ENCODE results near the gene DIPK1C. TPM values are rescaled to one million over a fixed set of nuclear protein-coding genes. Genes with fewer than 3 reads are reported as not detected.

Gene DIPK1C
- total RNA-seq, 1 experiment from 2014 or later = not detected

DNA sequence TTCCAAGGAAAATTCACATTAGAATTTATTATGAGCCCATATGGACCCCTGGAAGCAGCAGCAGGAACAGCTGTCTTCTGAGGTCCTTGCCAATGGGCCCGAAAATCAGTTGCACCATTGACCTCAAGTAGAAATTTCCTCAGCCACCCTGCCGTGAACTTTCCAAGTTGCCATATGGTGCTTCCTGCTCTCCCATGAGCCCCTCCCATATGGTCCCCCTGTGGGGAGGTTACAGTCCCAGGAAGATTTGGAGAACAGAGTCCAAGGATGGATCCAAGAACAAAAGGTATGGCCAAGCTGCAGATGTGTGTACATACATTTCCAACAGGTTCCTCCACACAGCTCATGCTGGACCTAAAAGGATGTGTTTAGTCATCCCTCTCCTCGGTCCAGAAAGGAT, 34.6 kb downstream of the DIPK1C start (continued):
- TF ChIP-seq, protein P1, sequence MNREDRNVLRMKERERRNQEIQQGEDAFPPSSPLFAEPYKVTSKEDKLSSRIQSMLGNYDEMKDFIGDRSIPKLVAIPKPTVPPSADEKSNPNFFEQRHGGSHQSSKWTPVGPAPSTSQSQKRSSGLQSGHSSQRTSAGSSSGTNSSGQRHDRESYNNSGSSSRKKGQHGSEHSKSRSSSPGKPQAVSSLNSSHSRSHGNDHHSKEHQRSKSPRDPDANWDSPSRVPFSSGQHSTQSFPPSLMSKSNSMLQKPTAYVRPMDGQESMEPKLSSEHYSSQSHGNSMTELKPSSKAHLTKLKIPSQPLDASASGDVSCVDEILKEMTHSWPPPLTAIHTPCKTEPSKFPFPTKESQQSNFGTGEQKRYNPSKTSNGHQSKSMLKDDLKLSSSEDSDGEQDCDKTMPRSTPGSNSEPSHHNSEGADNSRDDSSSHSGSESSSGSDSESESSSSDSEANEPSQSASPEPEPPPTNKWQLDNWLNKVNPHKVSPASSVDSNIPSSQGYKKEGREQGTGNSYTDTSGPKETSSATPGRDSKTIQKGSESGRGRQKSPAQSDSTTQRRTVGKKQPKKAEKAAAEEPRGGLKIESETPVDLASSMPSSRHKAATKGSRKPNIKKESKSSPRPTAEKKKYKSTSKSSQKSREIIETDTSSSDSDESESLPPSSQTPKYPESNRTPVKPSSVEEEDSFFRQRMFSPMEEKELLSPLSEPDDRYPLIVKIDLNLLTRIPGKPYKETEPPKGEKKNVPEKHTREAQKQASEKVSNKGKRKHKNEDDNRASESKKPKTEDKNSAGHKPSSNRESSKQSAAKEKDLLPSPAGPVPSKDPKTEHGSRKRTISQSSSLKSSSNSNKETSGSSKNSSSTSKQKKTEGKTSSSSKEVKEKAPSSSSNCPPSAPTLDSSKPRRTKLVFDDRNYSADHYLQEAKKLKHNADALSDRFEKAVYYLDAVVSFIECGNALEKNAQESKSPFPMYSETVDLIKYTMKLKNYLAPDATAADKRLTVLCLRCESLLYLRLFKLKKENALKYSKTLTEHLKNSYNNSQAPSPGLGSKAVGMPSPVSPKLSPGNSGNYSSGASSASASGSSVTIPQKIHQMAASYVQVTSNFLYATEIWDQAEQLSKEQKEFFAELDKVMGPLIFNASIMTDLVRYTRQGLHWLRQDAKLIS (CRISPR knock-in tag; IDR thresholded peaks at IDR 0.05; ENCODE audit: borderline replicate concordance) = no peak
- TF ChIP-seq ZNF396 (CRISPR knock-in tag; IDR thresholded peaks at IDR 0.05; ENCODE audit: borderline replicate concordance) (no peak), FOXJ3 (CRISPR knock-in tag; IDR thresholded peaks at IDR 0.05; ENCODE audit: borderline replicate concordance) (no peak), JAZF1 (CRISPR knock-in tag; IDR thresholded peaks at IDR 0.05) (no peak), FOXK1 (CRISPR knock-in tag; IDR thresholded peaks at IDR 0.05) (no peak), IRF2 (CRISPR knock-in tag; IDR thresholded peaks at IDR 0.05; ENCODE audit: borderline replicate concordance, low read depth) (no peak)
- TF ChIP-seq, protein P2, sequence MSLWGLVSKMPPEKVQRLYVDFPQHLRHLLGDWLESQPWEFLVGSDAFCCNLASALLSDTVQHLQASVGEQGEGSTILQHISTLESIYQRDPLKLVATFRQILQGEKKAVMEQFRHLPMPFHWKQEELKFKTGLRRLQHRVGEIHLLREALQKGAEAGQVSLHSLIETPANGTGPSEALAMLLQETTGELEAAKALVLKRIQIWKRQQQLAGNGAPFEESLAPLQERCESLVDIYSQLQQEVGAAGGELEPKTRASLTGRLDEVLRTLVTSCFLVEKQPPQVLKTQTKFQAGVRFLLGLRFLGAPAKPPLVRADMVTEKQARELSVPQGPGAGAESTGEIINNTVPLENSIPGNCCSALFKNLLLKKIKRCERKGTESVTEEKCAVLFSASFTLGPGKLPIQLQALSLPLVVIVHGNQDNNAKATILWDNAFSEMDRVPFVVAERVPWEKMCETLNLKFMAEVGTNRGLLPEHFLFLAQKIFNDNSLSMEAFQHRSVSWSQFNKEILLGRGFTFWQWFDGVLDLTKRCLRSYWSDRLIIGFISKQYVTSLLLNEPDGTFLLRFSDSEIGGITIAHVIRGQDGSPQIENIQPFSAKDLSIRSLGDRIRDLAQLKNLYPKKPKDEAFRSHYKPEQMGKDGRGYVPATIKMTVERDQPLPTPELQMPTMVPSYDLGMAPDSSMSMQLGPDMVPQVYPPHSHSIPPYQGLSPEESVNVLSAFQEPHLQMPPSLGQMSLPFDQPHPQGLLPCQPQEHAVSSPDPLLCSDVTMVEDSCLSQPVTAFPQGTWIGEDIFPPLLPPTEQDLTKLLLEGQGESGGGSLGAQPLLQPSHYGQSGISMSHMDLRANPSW (CRISPR knock-in tag; conservative IDR thresholded peaks at IDR 0.05; ENCODE audit: low read depth) = no peak
- TF ChIP-seq, protein P3, sequence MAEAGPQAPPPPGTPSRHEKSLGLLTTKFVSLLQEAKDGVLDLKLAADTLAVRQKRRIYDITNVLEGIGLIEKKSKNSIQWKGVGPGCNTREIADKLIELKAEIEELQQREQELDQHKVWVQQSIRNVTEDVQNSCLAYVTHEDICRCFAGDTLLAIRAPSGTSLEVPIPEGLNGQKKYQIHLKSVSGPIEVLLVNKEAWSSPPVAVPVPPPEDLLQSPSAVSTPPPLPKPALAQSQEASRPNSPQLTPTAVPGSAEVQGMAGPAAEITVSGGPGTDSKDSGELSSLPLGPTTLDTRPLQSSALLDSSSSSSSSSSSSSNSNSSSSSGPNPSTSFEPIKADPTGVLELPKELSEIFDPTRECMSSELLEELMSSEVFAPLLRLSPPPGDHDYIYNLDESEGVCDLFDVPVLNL (CRISPR knock-in tag; IDR thresholded peaks at IDR 0.05; ENCODE audit: borderline replicate concordance, low read depth) = no peak
- TF ChIP-seq, protein P4, sequence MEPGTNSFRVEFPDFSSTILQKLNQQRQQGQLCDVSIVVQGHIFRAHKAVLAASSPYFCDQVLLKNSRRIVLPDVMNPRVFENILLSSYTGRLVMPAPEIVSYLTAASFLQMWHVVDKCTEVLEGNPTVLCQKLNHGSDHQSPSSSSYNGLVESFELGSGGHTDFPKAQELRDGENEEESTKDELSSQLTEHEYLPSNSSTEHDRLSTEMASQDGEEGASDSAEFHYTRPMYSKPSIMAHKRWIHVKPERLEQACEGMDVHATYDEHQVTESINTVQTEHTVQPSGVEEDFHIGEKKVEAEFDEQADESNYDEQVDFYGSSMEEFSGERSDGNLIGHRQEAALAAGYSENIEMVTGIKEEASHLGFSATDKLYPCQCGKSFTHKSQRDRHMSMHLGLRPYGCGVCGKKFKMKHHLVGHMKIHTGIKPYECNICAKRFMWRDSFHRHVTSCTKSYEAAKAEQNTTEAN (CRISPR knock-in tag; IDR thresholded peaks at IDR 0.05) = no peak
- TF ChIP-seq, protein P5, sequence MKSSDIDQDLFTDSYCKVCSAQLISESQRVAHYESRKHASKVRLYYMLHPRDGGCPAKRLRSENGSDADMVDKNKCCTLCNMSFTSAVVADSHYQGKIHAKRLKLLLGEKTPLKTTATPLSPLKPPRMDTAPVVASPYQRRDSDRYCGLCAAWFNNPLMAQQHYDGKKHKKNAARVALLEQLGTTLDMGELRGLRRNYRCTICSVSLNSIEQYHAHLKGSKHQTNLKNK (CRISPR knock-in tag; IDR thresholded peaks at IDR 0.05) = no peak
- TF ChIP-seq, protein P6, sequence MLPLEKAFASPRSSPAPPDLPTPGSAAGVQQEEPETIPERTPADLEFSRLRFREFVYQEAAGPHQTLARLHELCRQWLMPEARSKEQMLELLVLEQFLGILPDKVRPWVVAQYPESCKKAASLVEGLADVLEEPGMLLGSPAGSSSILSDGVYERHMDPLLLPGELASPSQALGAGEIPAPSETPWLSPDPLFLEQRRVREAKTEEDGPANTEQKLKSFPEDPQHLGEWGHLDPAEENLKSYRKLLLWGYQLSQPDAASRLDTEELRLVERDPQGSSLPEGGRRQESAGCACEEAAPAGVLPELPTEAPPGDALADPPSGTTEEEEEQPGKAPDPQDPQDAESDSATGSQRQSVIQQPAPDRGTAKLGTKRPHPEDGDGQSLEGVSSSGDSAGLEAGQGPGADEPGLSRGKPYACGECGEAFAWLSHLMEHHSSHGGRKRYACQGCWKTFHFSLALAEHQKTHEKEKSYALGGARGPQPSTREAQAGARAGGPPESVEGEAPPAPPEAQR (CRISPR knock-in tag; IDR thresholded peaks at IDR 0.05) = no peak

DNA sequence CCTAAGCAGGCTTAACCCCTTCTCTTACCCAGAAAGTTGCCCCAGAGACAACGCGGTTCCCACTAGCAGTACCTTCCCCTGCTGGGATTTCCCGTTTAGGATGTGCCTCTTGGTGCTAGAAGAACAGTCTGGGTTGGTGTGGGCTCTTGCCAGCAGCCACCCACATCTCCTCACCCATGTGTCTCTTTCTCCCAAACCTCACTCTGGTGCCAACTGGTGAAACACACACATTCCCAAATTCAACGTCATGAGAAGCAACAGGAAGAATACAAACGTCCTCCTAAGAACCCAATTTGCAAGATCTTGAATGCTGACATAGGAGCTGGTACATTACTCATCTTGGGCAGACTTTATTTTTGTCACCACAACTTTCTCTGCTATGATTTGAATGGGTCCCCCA, 36.2 kb downstream of the DIPK1C start:
- POLR2A ChIA-PET = no interaction called here
- CTCF ChIA-PET = no interaction called here
- Mint-ChIP-seq H3K9me3 (peaks cover 4% of the 10 kb centered on the region; the same call in 1 of the 2 replicates), H3K27ac (no peak overlapping the region), H3K4me3 (no peak overlapping the region), H3K4me1 (peaks cover 9% of the 10 kb centered on the region), H3K27me3 (ENCODE audit: low read depth) (no peaks in the 10 kb centered on the region; the same call in none of the 2 replicates), H3K36me3 (no peaks in the 10 kb centered on the region)
- TF ChIP-seq ZBTB21 (CRISPR knock-in tag; IDR thresholded peaks at IDR 0.05; ENCODE audit: borderline replicate concordance) (no peak), TEAD1 (CRISPR knock-in tag; IDR thresholded peaks at IDR 0.05) (no peak), IRF2 (CRISPR knock-in tag; IDR thresholded peaks at IDR 0.05; ENCODE audit: borderline replicate concordance, low read depth) (no peak)
- TF ChIP-seq, protein P7, sequence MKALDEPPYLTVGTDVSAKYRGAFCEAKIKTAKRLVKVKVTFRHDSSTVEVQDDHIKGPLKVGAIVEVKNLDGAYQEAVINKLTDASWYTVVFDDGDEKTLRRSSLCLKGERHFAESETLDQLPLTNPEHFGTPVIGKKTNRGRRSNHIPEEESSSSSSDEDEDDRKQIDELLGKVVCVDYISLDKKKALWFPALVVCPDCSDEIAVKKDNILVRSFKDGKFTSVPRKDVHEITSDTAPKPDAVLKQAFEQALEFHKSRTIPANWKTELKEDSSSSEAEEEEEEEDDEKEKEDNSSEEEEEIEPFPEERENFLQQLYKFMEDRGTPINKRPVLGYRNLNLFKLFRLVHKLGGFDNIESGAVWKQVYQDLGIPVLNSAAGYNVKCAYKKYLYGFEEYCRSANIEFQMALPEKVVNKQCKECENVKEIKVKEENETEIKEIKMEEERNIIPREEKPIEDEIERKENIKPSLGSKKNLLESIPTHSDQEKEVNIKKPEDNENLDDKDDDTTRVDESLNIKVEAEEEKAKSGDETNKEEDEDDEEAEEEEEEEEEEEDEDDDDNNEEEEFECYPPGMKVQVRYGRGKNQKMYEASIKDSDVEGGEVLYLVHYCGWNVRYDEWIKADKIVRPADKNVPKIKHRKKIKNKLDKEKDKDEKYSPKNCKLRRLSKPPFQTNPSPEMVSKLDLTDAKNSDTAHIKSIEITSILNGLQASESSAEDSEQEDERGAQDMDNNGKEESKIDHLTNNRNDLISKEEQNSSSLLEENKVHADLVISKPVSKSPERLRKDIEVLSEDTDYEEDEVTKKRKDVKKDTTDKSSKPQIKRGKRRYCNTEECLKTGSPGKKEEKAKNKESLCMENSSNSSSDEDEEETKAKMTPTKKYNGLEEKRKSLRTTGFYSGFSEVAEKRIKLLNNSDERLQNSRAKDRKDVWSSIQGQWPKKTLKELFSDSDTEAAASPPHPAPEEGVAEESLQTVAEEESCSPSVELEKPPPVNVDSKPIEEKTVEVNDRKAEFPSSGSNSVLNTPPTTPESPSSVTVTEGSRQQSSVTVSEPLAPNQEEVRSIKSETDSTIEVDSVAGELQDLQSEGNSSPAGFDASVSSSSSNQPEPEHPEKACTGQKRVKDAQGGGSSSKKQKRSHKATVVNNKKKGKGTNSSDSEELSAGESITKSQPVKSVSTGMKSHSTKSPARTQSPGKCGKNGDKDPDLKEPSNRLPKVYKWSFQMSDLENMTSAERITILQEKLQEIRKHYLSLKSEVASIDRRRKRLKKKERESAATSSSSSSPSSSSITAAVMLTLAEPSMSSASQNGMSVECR (CRISPR knock-in tag; IDR thresholded peaks at IDR 0.05; ENCODE audit: borderline replicate concordance) = no peak
- TF ChIP-seq, protein P8, sequence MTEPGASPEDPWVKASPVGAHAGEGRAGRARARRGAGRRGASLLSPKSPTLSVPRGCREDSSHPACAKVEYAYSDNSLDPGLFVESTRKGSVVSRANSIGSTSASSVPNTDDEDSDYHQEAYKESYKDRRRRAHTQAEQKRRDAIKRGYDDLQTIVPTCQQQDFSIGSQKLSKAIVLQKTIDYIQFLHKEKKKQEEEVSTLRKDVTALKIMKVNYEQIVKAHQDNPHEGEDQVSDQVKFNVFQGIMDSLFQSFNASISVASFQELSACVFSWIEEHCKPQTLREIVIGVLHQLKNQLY (CRISPR knock-in tag; IDR thresholded peaks at IDR 0.05) = no peak
- DNase-seq (ENCODE audit: low spot score) (no peak), ATAC-seq (no peak)
